HG03135 (cell line): ENCODE measurements around the gene MEA1.
"Not testable (repeated sequence)": the region's sequence is repeated elsewhere in the genome, so short reads cannot be mapped to it uniquely, and the experiment has no call there.

Experiments used
- ATAC-seq: cut with Tn5 transposase; IDR thresholded peaks from one replicate; pipeline ENCODE4 v1.9.1; 2021; ENCODE audit warnings: mild to moderate bottlenecking, moderate library complexity; ENCODE audit not compliant: unreplicated experiment

The MEA1 gene

DNA sequence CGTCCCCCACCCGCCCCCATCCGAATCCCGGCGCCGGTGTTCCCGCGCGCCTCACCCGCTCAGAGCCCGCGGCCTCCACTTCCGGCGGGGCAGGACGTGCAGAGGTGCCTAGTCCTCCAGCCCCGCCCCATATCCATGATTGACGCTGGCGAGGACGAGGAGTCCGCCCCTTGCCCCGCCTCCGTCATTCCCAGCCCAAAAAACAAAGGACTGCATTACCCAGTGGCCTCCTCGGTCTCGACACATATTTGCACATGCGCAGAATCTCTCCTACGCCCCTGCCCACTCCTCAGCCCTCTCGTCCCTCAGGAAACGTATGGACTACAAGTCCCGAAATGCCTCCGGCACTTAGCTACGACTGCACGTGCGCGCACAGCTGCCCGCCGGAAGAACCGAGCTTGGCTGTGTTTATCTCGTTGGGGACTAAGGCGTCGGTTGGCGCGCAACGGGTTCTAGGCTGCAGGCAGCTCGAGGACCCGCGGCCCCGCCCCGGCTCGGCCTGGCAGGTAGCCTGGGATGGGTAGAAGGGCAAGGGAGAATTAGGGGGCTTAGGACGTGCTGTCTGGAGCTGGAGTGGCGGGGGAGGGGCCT is at the start of gene MEA1, which contains the start of gene KLHDC3:
TSS of gene MEA1 (minus strand) at position 104 of the 591 bp plus-strand sequence. CDS start 133 bp downstream, outside the sequence.
TSS of gene KLHDC3 (plus strand) at position 407 of the 591 bp plus-strand sequence. CDS start 2,944 bp downstream, outside the sequence.
- ATAC-seq = peak; percentile 87

DNA sequence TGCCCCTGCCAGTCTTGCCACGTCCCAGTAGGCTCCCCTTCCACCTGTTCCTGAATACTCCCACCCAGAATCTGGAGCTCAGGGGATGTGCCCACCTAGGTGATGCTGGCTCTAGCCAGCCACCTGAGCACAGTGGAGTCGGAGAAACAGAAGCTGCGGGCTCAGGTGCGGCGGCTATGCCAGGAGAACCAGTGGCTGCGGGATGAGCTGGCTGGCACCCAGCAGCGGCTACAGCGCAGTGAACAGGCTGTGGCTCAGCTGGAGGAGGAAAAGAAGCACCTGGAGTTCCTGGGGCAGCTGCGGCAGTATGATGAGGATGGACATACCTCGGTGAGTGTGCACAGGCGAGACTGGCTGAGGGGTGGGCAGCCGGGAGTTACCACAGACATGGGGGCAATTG is 49.1 kb upstream of the MEA1 start:
- no peak for ATAC-seq

DNA sequence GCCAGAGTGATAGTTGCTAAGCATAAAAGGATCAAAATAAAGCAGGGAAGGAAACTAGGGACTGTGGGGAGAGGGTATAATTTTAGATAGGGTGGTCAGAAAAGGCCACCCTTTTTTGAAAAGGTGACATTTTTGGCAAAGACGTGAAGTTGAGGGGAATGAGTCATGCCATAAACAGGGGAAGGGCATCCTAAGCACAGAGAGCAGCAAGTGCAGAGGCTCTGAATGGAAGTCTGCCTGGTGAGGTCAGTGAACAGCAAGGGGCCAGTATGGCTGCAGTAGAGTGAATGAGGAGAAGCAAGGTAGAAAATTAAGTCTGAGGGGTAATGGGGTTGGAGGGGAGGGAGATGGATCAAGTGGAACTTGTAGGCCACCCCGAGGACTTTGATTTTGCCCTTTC is 48.1 kb upstream of the MEA1 start:
- no peak for ATAC-seq

DNA sequence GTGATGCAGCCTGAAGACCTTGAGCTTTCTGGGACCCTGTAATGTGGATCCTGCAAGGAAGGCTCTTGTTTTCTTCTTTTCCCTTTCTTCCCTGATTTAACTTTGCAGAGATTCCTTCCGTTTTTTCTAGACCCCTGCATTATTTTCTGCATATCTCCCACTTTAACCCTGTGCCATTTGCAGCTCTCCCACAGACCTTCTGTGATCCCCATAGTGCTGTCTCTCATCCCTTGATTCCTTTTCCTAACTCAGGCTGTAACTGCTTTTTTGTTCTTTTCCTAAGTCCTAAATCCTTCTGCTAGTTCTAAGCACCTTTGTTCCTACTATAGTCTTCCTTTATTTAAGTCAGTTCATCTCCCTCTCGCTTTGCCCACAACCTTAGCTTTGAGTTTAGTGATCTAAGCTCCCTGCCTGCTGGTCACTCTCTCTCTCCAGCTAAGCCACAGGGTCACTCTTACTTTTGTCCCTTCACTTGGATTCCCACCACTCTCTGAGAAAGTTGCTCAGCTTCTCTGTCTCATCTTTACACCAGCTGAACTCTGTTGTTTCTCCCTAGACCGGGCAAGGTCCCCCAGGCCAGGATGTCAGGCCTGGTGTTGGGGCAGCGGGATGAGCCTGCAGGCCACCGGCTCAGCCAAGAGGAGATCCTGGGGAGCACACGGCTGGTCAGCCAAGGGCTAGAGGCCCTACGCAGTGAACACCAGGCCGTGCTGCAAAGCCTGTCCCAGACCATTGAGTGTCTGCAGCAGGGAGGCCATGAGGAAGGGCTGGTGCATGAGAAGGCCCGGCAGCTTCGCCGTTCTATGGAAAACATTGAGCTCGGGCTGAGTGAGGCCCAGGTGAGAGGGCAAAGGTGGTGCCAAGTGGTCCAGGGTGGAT is 47.2 kb upstream of the MEA1 start:
- no peak for ATAC-seq

DNA sequence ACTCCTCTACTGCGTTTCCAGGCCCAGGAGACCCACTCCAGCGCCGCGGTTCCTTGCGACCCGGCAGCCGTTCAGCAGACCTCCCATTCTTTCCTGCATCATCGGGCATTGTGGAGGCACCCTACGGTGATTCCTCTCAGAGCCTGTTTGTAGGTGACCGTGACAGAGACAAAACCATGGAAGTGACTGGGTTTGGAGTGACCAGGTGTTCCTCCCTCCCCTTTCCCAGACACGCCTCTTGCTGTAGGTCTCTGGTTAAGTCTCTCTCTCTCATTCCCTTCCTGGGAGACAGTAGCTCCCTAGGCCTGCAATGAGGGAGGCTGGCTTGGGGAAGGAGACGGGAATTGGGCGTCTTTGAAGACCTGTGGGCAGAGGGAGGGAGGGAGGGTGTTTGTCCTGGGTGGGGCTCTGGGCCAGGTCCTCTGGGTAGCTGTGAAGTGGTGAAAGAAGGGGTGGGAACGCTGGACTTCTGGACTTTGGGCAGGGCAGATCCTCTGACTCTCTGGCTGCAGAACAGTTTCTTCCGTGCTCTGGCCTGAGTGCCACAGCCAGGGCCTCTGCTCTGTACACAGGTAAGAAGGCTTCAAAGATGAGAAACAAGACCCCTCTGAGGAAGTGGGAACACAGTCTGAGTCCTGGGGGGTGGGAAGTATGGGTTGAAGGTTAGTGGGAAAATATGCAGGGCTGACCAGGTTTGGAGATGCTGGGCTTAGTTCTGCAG is 46.4 kb upstream of the MEA1 start:
- ATAC-seq = no peak

DNA sequence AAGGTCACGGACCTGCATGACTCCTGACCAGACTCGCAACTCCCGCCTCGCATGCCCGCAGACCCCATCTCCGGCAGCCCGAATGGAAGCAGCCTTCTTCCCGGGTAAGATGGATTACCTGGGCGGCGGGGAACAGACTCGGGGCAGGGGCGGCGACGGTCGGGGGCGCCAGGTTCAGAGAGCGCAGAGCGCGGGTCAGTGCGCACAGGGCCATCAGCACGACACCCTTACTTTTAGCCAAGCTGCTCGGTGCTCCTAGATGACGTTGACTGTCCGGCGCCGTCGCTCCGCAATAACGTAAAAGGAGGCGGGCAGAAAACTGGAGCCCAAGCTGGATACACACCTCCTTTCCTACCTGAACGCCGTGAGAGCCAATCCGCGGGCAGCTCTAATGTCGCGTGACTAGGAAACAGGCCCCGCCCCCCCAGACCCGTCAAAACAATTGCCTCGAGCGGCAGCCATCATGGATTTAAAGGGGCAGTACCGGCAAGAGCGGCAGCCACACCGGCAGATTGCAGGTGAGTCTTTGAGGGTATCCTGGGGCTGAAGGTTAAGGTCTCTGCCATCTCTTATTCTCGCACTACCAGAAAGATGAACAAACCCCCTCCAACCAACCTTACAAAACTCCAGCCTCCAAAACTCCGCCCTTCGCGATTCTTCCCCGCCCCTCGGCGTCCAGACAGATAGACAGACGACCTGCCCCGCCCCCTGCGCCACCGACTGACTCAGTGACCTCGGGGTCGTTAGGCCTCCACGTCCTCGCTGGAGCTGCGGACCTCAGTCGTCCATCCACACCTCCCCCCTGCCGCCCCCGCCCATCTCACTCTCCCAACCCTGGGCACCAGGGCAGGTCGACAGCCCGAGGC is 45.7 kb upstream of the MEA1 start, which contains the start of the genes KLC4 and MRPL2:
TSS of gene KLC4 (plus strand) at position 464 of the 866 bp plus-strand sequence. CDS start 1,705 bp downstream, outside the sequence.
TSS of gene MRPL2 (minus strand) at position 267 of the 866 bp plus-strand sequence. CDS start at position 214, 53 bp downstream.
- peak; percentile 84 for ATAC-seq

DNA sequence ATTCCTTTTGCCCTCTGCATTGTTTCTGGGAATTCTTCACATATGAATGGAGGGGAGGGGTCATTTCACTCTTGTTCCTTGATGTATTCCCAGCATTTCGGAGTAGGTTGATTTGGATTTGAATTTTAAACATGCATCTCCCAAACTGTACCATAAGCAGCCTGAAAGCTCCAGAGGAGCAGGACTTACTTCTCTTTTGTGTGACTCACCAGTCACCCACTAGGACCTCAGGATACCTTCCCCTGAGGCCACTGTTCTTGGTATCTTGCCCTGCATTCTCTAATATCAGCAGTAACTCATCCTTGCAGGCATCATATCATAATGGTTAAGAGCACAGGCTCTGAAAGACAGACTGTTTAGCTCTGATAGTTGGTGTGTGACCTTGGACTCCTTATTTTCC is 44.8 kb upstream of the MEA1 start:
- ATAC-seq = no peak

DNA sequence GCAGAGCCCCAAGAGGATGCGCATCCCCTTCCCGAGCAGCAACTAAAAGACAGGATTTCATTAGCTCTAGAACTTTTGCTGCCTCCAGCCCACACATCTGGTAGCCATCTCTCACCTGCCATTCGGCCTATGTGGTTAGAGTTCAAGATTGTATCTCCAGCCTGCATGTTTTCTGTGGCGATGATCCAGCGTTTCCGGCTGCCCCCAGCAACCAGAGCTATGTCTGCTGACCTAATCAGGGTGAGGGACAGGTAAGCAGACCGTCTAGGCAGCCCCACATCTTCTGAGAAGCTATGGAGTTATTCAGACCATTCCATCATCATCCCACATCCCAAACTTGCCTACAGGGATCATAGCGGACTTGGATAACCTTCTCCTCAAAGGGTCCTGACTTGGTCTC is 42.2 kb upstream of the MEA1 start:
- no peak for ATAC-seq

DNA sequence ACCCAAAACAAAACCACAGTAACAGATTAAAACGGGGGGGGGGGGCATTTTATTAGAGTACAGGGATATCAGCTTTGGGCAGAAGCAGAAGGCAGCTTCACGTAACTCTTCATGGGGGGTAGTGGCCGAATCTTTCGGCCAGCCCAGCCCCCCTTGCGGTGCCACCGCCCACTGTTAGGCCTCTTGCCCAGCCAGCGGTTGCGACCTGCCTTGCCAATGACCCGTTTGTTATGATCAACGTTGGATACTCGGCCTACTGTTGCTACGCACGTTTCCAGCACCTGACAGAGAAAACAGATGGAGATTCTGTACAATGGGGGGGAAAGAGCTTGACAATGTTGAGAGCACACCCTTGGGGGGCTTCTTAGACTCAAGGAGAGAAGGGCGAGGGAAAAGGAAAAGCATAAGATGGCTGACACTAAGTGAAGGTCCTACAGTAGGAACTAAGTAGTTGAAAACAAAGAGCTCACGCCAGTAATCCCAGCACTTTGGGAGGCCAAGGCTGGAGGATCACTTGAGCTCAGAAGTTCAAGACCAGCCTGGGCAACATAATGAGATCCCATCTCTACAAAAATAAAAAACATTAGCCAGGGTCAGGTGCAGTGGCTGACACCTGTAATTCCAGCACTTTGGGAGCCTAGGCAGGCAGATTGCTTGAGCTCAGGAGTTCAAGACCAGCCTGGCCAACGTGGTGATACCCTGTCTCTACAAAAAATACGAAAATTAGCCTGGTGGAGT is 40.6 kb upstream of the MEA1 start:
- no peak for ATAC-seq

DNA sequence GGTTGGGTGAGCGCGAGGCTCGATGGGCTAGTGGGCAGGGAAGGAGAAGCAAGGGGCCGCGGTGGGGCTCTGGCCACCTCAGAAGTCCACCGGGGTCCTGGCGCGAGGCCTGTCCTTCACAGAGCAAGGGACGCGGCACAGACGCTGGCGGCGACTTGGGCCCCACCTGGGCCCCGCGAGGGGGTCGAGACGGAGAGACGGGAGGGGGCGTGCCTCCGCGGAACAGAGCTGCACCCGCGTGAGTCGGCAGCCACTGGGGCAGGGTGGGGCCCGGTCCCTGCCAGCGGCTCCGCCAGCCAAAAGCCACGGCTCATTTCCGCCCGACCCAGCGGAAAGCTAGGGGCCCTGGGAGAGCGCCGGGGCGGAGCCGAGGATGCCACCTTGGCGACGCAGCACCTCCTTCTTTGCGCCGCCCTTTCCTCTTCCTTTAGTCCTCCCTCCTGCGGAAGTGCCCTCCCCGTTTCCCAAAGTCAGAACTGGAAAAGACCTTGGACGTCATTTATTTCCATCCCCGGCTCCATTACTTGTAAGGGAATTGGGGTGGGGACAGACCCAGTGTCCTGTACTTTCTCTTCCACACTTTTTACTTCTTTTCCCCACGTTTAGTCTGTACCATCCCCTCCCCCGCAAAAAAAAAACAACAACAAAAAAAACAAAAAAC is 39.9 kb upstream of the MEA1 start, which contains the start of gene CUL7:
TSS of gene CUL7 (minus strand) at position 307 of the 661 bp plus-strand sequence. CDS start 1,063 bp downstream, outside the sequence.
- ATAC-seq = peak; percentile 84

DNA sequence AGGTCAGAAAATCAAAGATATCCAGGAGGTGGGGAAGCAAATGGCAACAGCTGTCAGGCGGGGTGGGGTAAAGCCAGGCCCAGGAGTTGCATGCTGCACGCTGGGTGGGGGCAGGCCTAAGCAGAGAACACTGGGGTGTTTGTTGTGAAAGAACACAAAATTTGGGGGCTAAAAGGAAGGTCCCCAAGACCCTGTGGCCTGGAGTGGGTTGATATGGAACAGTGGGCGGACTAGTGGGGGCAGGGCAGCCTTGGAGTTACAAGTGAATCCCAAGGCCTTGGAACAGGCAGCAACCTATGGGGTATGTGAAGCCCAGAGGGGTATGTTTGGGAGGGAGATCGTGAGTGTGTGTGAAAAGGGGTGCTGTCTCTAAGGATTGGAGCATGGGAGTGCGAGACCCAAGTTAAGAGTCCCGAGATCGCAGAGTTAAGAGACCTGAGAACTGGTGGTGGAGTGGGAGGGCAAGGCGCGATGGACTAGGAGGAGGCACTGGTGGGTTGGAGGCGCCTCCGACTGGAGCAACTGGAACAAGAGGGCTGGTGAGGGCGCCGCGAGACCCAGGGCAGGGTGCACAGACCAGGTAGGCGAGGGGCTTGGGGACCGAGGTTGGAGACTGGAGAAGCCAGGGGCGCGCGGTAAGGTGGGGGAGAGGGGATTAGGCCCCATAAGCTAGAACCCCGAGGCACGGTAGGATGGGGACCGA is 39.2 kb upstream of the MEA1 start:
- ATAC-seq = peak; percentile 18

DNA sequence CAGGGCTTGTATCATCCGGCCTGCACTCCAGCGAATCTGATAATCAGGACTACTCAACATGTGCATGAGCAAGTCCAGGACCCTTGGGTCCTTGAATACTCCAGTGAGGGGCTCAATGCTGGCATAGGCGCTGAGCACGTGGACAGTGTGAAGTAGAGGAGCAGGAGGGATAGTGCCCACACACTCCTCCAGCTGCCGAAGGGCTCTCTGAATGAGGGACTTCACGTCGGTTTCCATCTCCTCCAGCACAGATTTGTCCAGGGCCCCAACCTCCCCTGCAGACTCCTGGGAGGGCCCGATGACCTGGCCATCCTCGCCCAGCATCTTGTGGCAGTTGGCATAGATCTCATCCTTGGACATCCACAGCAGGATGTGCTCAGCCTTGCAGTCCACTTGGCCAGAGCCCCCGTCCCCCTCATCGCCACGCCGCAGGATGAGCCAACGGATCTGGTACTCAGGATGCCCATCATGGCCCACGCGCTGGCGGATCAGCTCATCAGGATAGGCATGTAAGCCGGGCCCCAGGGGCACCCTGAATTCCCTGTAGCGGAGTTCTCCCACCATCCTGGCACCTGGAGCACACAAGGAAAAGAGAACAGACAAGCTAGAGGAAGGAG is 38.6 kb upstream of the MEA1 start:
- no peak for ATAC-seq

DNA sequence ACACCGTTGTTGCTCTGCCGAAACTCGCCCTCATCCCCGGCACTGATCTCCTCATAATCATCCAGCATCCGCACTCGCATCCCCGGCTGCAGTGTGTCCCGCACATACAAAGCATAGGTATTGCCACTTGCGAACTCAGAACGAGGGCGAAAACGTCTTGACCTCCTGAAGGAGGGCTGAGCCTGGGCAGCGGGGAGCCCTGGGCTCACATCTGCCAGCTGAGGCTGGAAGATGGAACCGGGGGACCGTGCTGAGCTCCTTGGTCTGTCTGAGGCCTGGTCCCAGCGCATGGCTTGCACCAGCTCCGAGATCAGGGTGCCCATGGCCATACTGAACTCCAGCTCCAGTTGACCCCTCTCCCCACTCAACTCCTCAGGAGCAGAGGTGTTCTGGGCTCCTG is 37.2 kb upstream of the MEA1 start:
- no peak for ATAC-seq

DNA sequence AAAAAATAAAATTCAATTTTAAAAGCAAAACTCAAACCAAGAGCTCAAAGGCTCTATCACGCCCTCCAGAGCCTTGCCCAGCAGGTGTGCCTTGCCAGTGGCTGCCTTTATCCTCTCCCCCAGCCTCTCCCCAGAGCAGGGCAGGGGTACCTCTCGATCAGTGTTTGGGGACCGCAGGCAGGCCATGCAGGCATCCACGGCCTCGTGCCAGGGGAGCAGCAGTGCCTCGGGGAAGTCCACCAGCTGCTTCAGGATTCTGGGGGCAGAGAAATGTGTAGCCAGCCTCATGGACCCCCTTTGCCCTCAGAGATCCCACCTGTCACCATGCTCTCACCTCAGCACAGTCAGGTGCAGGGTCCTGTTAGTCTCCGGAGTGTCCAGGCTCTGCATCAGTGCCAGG is 34.3 kb upstream of the MEA1 start:
- ATAC-seq = no peak

DNA sequence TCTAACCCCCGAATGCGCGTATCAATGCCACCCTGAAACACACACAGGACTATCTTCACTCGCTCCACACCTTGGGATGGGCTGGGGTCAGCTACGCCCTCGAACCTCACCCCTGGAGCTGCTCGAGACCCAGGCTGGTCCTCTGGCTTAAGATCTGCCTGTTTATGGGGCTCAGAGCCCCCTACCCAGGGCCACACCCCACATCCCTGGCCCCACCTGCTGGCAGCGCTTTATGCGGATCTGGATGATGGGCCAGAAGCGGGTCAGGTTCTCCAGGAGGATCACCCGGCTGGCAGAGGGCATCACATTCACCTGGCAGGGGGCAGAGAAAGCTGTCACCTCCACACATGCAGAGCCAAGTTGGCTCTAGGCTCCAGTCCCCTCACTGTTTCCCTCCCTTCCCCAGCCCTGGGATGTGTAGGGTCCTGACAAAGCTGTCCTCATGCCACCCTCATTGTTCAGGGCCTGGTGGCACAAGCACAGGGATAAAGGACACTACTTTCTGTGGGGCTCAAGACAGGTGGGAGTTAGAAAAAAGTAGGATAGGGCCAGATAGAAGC is 31.7 kb upstream of the MEA1 start:
- ATAC-seq = no peak

DNA sequence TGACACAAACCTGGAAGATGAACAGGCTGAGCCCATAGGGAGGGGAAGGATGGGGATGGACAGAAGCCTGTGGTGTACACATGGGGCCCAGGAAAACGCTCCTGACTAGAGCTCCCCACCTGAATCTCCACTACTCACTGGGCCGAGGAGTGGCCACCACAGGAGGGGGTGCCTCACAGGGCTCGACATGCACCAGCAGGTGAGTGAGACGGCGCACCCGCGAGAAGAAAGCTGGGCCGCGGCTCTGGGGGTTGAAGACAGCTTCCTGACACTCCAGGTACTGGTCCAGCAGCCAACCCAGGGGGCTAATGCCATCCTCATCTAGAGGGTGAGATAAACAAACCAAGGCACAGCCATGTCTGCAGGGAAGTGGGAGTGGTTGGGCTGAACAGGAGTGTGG is 29.6 kb upstream of the MEA1 start:
- no peak for ATAC-seq

DNA sequence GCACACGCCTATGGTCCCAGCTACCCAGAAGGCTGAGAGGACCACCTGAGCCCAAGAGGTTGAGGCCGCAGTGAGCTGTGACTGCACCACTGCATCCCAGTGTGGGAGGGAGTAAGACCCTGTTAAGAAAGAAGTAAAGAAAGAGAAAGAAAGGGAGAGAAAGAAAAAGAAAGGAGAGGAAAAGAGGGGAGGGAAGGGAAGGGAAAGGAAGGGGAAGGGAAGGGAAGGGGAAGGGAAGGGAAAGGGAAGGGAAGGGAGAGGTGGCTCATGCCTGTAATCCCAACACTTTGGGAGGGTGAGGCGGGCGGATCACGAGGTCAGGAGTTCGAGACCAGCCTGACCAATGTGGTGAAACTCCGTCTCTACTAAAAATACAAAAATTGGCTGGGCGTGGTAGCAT is 27.7 kb upstream of the MEA1 start:
- ATAC-seq = not testable (repeated sequence)
